ENCODE measurements around the gene ARHGEF10L. TPM values are rescaled to one million over a fixed set of nuclear protein-coding genes. Genes with fewer than 3 reads are reported as not detected.
A peak's percentile ranks its signal among the peaks of the same experiment; 100 is the strongest.
"Not testable (repeated sequence)": the region's sequence is repeated elsewhere in the genome, so short reads cannot be mapped to it uniquely, and the experiment has no call there.

The ARHGEF10L gene
- total RNA-seq, 2 donors from 2014 or later, result 26.0 to 39.7 TPM

DNA sequence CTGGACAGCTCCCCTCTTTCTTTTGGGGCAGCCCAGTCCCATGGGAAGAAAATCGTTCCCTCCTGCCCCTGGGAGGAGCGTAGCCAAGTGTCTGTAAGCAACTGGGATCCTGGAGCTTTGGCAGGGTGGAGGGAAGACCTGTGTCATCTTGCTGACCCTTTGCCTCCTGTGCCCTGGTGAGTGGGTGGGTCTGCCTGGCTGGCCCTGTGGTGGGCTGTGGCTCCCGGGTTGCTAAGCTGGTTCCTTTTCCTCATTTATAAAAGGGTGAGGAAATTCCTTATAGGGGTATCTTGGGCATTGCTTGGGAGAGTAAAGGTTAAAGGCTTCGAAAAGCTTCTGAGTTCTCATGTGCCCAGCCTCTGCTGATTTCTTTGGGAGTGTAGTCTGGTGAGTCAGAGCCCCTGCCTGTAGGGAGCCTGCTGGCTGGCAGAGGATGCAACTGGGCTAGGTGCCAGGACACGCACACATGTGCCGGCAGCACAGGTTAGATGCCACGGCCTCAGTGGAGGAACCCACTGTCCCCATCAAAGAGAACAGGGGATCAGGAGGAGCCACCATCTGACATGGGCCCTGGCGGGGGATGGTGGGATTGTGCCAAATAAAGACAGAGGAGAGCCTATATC is 85.2 kb downstream of the ARHGEF10L start:
- WGBS, result 50% methylated on average over 8 of the region's 8 CpGs

DNA sequence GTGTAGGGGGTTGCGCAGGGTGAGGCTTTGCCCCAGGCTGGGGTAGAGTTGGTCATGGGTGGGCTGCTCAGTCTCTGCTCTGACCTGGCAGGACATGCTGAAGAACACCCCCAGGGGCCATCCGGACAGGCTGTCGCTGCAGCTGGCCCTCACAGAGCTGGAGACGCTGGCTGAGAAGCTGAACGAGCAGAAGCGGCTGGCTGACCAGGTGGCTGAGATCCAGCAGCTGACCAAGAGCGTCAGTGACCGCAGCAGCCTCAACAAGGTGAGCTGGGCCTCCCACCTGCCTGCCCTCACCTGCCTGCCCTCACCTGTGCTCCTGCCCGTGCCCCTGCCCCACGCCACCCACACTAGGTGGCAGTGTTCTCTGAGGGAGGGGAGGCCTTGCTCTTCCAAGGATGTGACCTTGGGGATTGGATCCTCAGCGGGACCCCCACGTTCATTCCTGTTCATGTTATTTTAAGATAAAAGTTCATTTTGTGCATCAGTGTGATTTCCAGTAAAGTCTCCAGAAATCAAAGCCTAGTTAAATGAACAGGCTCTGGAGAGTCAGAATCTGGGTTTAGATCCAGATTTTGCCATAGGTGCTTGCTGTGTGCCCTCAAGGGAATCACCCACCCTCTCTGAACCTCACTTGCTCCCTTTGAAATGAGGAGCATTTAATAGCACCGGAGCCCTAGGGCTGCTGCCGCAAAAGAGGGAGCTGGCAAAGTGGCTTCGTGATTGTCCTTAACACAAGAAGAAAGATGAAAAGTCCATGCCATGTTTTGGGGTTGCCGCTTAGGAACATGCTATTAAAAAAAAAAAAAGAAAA is 87.9 kb downstream of the ARHGEF10L start:
- no peak overlapping the region for H3K4me3 ChIP-seq
- no peak for DNase-seq (ENCODE audit: low spot score)
- peaks cover 4 to 9% of the 10 kb centered on the region in 2 donors for H3K36me3 ChIP-seq
- no peaks in the 10 kb centered on the region for H3K9me3 ChIP-seq
- H3K4me1 ChIP-seq (replicated peaks), result no peaks in the 10 kb centered on the region
- H3K27ac ChIP-seq, result no peak overlapping the region
- intact Hi-C loops (cut with DNase I), result no loop called here
- H3K27me3 ChIP-seq (replicated peaks; ENCODE audit: insufficient read depth), result no peaks in the 10 kb centered on the region
- TF ChIP-seq POLR2AphosphoS5 (IDR thresholded peaks at IDR 0.05) (no peak), POLR2A (IDR thresholded peaks at IDR 0.05) (no peak)
- TF ChIP-seq, protein P1, sequence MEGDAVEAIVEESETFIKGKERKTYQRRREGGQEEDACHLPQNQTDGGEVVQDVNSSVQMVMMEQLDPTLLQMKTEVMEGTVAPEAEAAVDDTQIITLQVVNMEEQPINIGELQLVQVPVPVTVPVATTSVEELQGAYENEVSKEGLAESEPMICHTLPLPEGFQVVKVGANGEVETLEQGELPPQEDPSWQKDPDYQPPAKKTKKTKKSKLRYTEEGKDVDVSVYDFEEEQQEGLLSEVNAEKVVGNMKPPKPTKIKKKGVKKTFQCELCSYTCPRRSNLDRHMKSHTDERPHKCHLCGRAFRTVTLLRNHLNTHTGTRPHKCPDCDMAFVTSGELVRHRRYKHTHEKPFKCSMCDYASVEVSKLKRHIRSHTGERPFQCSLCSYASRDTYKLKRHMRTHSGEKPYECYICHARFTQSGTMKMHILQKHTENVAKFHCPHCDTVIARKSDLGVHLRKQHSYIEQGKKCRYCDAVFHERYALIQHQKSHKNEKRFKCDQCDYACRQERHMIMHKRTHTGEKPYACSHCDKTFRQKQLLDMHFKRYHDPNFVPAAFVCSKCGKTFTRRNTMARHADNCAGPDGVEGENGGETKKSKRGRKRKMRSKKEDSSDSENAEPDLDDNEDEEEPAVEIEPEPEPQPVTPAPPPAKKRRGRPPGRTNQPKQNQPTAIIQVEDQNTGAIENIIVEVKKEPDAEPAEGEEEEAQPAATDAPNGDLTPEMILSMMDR (IDR thresholded peaks at IDR 0.05), result no peak
- 88% methylated on average over 16 of the region's 16 CpGs for WGBS

More for the DNA sequence above, 85.2 kb downstream of the ARHGEF10L start:
- H3K4me1 ChIP-seq (replicated peaks), result no peaks in the 10 kb centered on the region
- peak; percentile 24 for TF ChIP-seq POLR2AphosphoS5 (IDR thresholded peaks at IDR 0.05)
- no peak for TF ChIP-seq POLR2A (IDR thresholded peaks at IDR 0.05)
- TF ChIP-seq, protein P1 (IDR thresholded peaks at IDR 0.05), result no peak
- H3K4me3 ChIP-seq, result no peak overlapping the region
- H3K36me3 ChIP-seq, result peaks cover 4 to 12% of the 10 kb centered on the region in 2 donors
- intact Hi-C loops (cut with DNase I), result no loop called here
- H3K27me3 ChIP-seq (replicated peaks; ENCODE audit: insufficient read depth), result no peaks in the 10 kb centered on the region
- peak; percentile 21 for DNase-seq (ENCODE audit: low spot score)
- no peaks in the 10 kb centered on the region for H3K9me3 ChIP-seq
- H3K27ac ChIP-seq, result peak overlapping the region in 1 of 2 donors; percentile 38

DNA sequence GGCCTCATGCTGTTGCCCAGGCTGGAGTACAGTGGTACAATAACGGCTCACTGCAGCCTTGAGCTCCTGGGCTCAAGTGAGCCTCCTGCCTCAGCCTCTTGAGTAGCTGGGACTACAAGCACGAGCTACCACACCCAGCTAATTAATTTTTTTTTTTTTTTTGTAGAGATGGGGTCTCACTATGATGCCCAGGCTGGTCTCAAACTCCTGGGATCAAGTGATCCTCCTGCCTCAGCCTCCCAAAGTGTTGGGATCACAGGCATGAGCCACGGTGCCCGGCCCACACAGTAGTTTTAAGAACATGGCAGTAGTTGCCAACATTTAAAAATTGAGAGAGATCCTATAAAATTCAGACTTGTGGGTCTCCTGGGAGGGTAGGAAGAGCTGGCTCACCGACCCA is 89.5 kb downstream of the ARHGEF10L start:
- H3K36me3 ChIP-seq; H3K27ac ChIP-seq; intact Hi-C loops (cut with DNase I): not testable (repeated sequence)

DNA sequence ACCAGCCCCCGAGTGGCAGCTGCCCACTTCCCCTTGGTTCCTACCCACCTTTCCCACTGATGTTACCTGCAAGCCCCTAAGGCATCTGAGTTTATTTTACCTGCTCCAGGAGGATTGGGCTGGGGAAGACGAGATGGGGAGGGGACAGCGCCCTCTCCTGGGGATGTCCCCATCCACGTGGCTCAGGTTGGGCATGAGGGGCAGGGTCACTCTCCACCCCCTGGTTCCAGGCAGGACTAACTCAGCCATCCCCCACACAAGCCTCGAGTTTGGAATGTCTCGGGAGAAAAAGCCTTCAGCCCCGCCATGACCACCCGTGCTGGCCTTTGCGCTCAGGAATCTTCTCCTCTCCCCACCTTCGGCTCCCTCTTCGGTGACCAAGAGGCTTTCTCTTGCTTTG is 90.0 kb downstream of the ARHGEF10L start:
- TF ChIP-seq POLR2AphosphoS5 (IDR thresholded peaks at IDR 0.05), result no peak
- TF ChIP-seq, protein P1 (IDR thresholded peaks at IDR 0.05), result peak in 1 of 4 experiments; percentile 21
- TF ChIP-seq POLR2A (IDR thresholded peaks at IDR 0.05), result no peak
- Histone ChIP-seq H3K9me3 (no peaks in the 10 kb centered on the region), H3K4me1 (replicated peaks) (no peaks in the 10 kb centered on the region), H3K27me3 (replicated peaks; ENCODE audit: insufficient read depth) (no peaks in the 10 kb centered on the region), H3K36me3 (no peaks in the 10 kb centered on the region), H3K27ac (peak overlapping the region in 1 of 2 donors; percentile 38), H3K4me3 (no peak overlapping the region)
- intact Hi-C loops (cut with DNase I), result no loop called here
- WGBS, result 67% methylated on average over 11 of the region's 11 CpGs
- no peak for DNase-seq (ENCODE audit: low spot score)

More for the DNA sequence above, 89.5 kb downstream of the ARHGEF10L start:
- H3K27me3 ChIP-seq (replicated peaks; ENCODE audit: insufficient read depth); H3K9me3 ChIP-seq; H3K4me1 ChIP-seq (replicated peaks); DNase-seq (ENCODE audit: low spot score); H3K4me3 ChIP-seq: not testable (repeated sequence)
- 69% methylated on average over 5 of the region's 5 CpGs for WGBS

DNA sequence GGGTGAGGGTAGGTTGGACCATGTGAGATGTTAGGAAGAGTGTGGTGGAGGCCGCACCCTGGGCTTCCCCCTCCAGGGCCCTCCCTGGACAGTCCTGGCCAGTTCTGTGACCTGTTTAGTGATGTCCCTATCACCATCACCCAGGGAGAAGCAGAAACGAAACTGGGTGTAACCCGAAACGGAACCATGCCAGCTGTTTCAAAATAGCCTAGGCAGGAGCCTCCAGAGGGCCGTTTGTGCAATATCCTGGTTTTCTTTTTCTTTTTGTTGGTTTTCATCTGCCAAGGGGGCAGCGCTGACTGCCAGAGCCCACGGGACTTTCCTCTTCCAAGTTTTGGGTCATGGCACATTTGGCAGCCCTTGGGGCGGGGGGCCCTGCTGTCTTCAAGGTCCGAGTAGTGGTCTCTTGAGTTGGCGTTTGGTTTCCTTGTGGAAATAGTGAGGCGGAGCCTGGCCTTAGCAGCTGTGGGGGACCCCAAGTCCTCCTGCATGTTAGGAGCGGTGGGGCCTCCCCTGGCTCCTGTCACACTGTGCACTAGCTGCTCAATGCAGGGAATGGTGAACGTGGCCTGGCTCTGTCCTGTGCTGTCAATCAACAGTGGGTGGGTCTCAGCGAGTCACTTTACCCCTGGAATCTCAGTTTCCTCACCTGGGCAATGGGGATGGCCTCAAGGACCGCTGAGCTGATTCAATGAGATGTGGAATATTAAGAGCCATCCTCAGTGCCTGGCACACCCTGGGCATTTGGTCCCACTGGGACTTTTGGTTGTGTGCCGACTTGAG is 90.7 kb downstream of the ARHGEF10L start:
- Histone ChIP-seq H3K9me3 (no peaks in the 10 kb centered on the region), H3K36me3 (peaks cover 0 to 6% of the 10 kb centered on the region in 2 donors), H3K27me3 (replicated peaks; ENCODE audit: insufficient read depth) (no peaks in the 10 kb centered on the region), H3K27ac (peak overlapping the region in 1 of 2 donors; percentile 38), H3K4me3 (no peak overlapping the region), H3K4me1 (replicated peaks) (no peaks in the 10 kb centered on the region)
- DNase-seq (ENCODE audit: low spot score), result no peak
- TF ChIP-seq, protein P1 (IDR thresholded peaks at IDR 0.05), result no peak
- TF ChIP-seq POLR2AphosphoS5 (IDR thresholded peaks at IDR 0.05) (peak; percentile 10), POLR2A (IDR thresholded peaks at IDR 0.05) (no peak)
- intact Hi-C loops (cut with DNase I), result no loop called here
- WGBS, result 69% methylated on average over 16 of the region's 16 CpGs

All from prostate gland (tissue), 2 donors.